Caki2 (cell line): ENCODE results near the gene LRP11. TPM values are rescaled to one million over a fixed set of nuclear protein-coding genes. Genes with fewer than 3 reads are reported as not detected.
"Not testable (repeated sequence)": the region's sequence is repeated elsewhere in the genome, so short reads cannot be mapped to it uniquely, and the experiment has no call there.

Experiments used
- DNase-seq: peaks from one replicate; pipeline ENCODE4 v3.0.0-alpha.2; 2015; ENCODE audit warnings: low read depth
- in situ Hi-C: cut with HindIII; loops from 2 replicates; pipeline ENCODE4 v1.10.0; 2016; ENCODE audit warnings: low sequenced_read_pairs, low pct_unique_long_range_greater_than_20kb, mixed read lengths
- total RNA-seq: library from RNA; depleted of rRNA; stranded (reverse); fragments of >200 nt; shearing (Covaris generic); gene quantifications from 2 replicates; pipeline ENCODE4 v1.2.3, GENCODE V29; 2014; ENCODE audit warnings: low replicate concordance; rRNA removed

The LRP11 gene
- 18.8 and 23.2 TPM in 2 replicates for total RNA-seq

GRCh38 chr6:149863698-149864577 is at the start of gene LRP11:
LRP11 (minus strand) TSS chr6:149864359; CDS start chr6:149864020, 339 bp downstream.
- in situ Hi-C loops = no loop called here
- DNase-seq = peak; percentile 84

- DNase-seq = no peak
- in situ Hi-C loops = no loop called here
Observed at GRCh38 chr6:149913540-149914240, 49.5 kb upstream of the LRP11 start.

GRCh38 chr6:149913085-149913484 is 48.9 kb upstream of the LRP11 start:
- in situ Hi-C loops = no loop called here
- no peak for DNase-seq

GRCh38 chr6:149912680-149913079 is 48.5 kb upstream of the LRP11 start:
- in situ Hi-C loops, DNase-seq: not testable (repeated sequence)

GRCh38 chr6:149910721-149911151 is 46.6 kb upstream of the LRP11 start:
- in situ Hi-C loops = no loop called here
- DNase-seq = no peak

- DNase-seq = no peak
- in situ Hi-C loops = no loop called here
Observed at GRCh38 chr6:149909701-149910470, 45.7 kb upstream of the LRP11 start.

GRCh38 chr6:149908480-149908879 is 44.3 kb upstream of the LRP11 start:
- DNase-seq, in situ Hi-C loops: not testable (repeated sequence)

GRCh38 chr6:149907317-149907716 is 43.2 kb upstream of the LRP11 start:
- no peak for DNase-seq
- in situ Hi-C loops = no loop called here

GRCh38 chr6:149906405-149906804 is 42.2 kb upstream of the LRP11 start:
- no peak for DNase-seq
- in situ Hi-C loops = no loop called here

GRCh38 chr6:149905911-149906371 is 41.8 kb upstream of the LRP11 start:
- in situ Hi-C loops = no loop called here
- DNase-seq = no peak

GRCh38 chr6:149905371-149905910 is 41.3 kb upstream of the LRP11 start:
- in situ Hi-C loops = no loop called here
- DNase-seq = no peak

- in situ Hi-C loops = no loop called here
Observed at GRCh38 chr6:149904661-149905370, 40.7 kb upstream of the LRP11 start.

GRCh38 chr6:149903938-149904611 is 39.9 kb upstream of the LRP11 start:
- no peak for DNase-seq
- in situ Hi-C loops = no loop called here

More at GRCh38 chr6:149904661-149905370, 40.7 kb upstream of the LRP11 start:
- no peak for DNase-seq

- DNase-seq = no peak
- in situ Hi-C loops = no loop called here
Observed at GRCh38 chr6:149901444-149902140, 37.4 kb upstream of the LRP11 start.

- DNase-seq = no peak
- in situ Hi-C loops = no loop called here
Observed at GRCh38 chr6:149900620-149901443, 36.7 kb upstream of the LRP11 start.
